ENCODE measurements around the gene GNAT2.

The GNAT2 gene

DNA sequence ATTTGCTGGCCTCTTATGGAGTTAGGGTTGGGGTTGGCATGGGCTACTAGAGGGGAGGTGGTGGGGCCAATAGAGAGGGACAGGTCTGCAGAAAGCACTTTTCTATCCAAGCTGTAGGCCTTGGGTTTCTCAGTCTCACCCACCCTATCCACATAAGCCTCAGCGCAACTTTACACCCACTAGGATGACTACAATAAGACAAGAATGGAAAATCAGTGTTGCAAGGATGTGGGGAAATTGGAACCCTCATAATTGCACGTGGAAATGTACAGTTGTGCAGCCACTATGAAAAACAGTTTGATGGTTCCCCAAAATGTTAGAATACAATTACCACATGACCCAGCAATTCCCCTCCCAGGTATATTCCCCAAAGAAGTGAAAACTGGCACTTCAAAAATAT, 22.4 kb upstream of the GNAT2 start:
- no peak for DNase-seq

GRCh38 chr1:109641078-109641740, 21.8 kb upstream of the GNAT2 start:
- DNase-seq = no peak

- DNase-seq = peak; percentile 85
Observed at GRCh38 chr1:109640285-109640865, 21.0 kb upstream of the GNAT2 start.

- DNase-seq = no peak
Observed at GRCh38 chr1:109639841-109640184, 20.4 kb upstream of the GNAT2 start.

DNA sequence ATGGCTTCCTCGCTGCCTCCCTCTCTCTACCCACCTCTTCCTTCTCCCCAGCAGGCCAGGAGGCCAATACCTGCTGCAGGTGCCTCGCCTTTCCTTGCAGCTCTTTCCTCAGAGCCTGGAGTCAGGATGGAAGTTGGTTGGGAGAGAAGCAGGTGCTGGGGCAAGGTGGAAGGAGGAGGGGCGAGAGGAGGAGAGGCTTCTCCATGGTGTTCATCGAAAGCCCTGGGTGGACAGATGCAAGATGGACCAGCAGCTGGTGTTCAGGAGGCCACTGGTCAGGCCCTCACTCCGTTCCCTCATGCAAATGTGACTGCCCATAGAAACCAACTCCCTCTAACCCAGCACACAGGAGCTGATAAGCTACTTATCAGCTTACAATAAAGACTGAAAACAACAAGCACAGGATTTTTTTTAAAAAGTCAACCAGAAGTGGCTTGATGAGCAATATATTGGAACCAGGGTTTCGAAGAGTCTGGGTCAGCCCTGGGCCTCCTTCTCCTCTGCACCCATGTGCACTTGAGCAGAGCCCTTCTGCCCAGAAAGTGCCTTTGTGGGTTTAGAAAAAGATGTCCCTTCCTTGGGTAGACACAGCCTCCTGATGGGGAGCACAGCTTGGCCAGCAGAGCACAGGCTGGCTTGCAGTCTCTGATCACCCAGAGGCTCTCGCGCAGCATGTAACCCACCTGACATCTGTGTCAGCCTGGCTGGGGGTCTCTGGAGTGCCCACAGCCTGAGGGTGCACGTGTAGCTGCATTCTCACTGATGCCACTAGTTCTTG, 19.8 kb upstream of the GNAT2 start:
- DNase-seq = peak; percentile 78

DNA sequence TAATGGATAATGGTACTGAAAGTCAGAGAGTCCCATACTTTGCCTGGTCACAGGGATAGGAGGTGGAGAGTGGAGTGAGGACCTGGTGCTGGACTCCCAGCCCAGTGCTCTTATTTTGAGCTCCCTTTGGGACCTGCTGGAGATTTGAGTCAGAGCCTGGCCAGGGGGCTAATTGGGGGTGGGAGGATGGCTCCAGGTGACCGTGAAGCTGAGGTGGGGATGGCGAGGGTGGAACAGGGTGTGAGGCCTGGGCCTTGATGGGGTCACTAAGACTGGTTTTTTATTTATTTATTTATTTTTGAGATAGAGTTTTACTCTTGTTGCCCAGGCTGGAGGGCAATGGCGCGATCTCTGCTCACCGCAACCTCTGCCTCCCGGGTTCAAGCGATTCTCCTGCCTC, 18.0 kb upstream of the GNAT2 start:
- DNase-seq = no peak

GRCh38 chr1:109636201-109636952, 17.0 kb upstream of the GNAT2 start:
- no peak for DNase-seq

- DNase-seq = no peak
Observed at GRCh38 chr1:109635862-109636200, 16.4 kb upstream of the GNAT2 start.

GRCh38 chr1:109634771-109635750, 15.6 kb upstream of the GNAT2 start:
- no peak for DNase-seq

DNA sequence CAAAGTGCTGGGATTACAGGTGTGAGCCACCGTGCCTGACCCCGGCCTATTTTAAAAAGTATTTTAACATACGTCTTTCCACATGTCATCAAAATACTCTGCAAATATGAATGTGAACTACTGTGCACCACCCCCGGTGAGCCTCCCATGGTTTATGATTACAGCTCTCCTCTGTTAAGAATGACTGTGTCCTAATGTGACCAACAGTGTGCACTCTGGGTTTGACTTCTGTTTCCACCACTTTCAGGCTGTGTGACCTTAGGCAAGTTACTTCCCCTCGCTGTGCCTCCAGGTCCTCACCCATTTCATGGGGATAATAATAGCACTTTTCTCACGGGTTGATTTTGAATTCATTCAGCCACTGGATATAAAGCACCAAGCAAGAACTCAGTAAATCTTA, 14.9 kb upstream of the GNAT2 start:
- DNase-seq = no peak

GRCh38 chr1:109632671-109633346, 13.4 kb upstream of the GNAT2 start:
- DNase-seq = peak; percentile 93

GRCh38 chr1:109631513-109632505, 12.4 kb upstream of the GNAT2 start:
- DNase-seq = no peak

DNA sequence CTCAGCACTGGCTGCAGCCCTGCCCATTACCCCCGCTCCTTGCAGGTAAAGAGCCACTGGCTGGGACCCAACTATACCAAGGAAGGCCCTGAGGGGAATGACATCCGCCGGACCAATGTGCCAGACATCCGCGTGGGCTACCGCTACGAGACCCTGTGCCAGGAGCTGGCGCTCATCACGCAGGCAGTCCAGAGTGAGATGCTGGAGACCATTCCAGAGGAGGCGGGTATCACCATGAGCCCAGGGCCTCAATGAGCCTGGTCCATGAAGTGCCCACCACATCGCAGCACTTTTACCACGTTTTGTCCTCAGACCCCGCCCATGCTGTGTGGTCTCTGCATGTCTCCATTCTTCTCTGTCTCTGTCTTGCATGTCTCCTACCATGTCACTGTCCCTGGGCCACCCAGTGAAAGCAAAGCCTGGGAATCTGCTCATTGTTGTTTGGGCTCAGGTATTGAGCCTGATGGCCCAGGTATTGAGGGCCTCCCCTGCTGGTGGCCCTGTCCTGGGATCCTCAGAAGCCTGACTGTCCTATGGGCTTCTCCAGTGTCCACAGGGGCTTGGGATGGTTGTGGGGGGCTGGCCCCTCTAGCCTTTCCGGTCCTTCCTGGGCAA, 11.6 kb upstream of the GNAT2 start:
- DNase-seq = no peak

- DNase-seq = peak; percentile 45
Observed at GRCh38 chr1:109630081-109630897, 10.9 kb upstream of the GNAT2 start.

DNA sequence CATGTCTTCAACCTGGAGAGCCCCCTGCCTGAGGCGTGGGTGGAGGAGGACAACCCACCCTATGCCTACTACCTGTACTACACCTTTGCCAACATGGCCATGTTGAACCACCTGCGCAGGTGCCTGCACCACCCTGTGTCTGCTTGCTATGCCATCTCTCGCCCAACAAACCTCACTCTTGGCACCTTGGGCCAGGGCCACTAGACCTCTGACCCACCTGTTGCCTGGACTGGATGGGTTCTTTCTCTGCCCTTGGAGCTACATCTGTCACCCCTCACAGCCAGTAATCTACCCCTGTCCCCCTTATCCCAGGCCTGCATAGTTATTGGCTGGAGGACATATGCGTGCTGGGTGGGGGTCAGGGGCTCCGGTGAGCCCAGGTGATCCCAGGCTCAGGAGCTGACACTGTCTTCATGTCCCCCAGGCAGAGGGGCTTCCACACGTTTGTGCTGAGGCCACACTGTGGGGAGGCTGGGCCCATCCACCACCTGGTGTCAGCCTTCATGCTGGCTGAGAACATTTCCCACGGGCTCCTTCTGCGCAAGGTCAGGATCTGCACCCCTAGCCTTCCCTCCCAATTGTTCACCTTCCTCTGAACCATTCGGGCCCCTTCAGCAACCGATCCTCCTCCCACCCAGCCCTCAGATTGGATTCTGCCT, 10.1 kb upstream of the GNAT2 start:
- DNase-seq = no peak

- DNase-seq = no peak
Observed at GRCh38 chr1:109628540-109629321, 9.3 kb upstream of the GNAT2 start.

- DNase-seq = no peak
Observed at GRCh38 chr1:109627692-109628399, 8.4 kb upstream of the GNAT2 start.

Data from NCI-H82 (cell line).